Measurements from ENCODE around the gene LACTB. TPM values are rescaled to one million over a fixed set of nuclear protein-coding genes. Genes with fewer than 3 reads are reported as not detected.
A peak's percentile ranks its signal among the peaks of the same experiment; 100 is the strongest.
"Not testable (repeated sequence)": the region's sequence is repeated elsewhere in the genome, so short reads cannot be mapped to it uniquely, and the experiment has no call there.

LACTB gene
- total RNA-seq, 1 experiment from 2014 or later, result 11.2 TPM

DNA sequence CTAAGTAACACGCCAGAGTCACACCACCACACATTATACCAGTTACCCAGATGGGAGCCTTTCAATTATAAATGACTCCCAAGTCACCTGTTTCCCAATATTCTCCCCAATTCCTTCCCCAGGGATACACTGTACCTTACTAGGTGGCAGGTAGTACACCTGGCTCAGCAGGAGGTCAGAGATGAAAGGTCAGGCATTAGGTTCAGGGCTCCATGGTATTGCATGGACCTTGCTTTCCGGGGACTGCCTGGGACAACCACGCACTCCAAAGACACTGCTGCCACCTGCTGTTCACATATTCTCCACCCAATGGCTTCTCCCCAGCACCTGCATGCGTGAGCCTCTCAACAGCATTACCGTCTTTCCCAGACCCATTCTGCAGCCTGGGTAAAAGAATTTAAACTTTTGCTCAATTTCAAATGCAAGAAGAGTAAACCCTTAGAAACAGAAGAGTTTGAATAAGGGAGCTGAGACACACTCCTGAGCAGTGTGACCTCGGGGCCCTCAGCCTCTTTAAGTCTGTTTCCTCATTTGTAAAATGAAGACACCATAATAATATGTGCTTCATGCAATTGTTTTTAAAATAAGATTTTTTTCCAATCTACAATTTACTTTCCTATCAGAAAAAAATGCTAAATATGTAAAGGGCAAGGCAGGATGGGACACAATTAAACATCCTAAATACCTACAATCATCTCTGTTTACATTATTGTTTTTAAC, 28.0 kb upstream of the LACTB start:
- H3K27me3 ChIP-seq (ENCODE audit: low read length), result no peaks in the 10 kb centered on the region
- ChIA-PET CTCF (interaction anchor here (0.7 kb wide), 1 partner anchor 153 kb away, joined by 3 read pairs; no protein-coding TSS in a partner anchor), POLR2A (ENCODE audit: unreplicated experiment) (no interaction called here)
- H3K9ac ChIP-seq (ENCODE audit: low read length), result no peak overlapping the region
- ATAC-seq, result peak; percentile 89
- no peaks in the 10 kb centered on the region for H3K79me2 ChIP-seq (ENCODE audit: low read length)
- peak; percentile 74 for DNase-seq
- intact Hi-C loops (cut with micrococcal nuclease), result loop anchor here (1.0 kb wide), 2 partner anchors 45 to 311 kb away; no protein-coding TSS in a partner anchor
- H3F3A ChIP-seq (ENCODE audit: low read length, unreplicated experiment), result no peaks in the 10 kb centered on the region
- H3K4me3 ChIP-seq (ENCODE audit: low read length), result no peak overlapping the region
- H3K36me3 ChIP-seq (ENCODE audit: low read depth, low read length), result no peaks in the 10 kb centered on the region
- peaks cover 5% of the 10 kb centered on the region; the same call in 1 of the 2 replicates for H3K4me1 ChIP-seq (ENCODE audit: insufficient read depth, low read length)
- H4K20me1 ChIP-seq (ENCODE audit: low read length), result no peaks in the 10 kb centered on the region
- H3K9me3 ChIP-seq (ENCODE audit: low read length), result no peaks in the 10 kb centered on the region
- no TSS peak for BruUV-seq (replicated peaks)
- TF ChIP-seq EZH2 (IDR thresholded peaks at IDR 0.05; ENCODE audit: low read length, unreplicated experiment) (no peak), EZH2phosphoT487 (IDR thresholded peaks at IDR 0.05; ENCODE audit: borderline replicate concordance, low read length) (no peak)
- TF ChIP-seq, protein P1, sequence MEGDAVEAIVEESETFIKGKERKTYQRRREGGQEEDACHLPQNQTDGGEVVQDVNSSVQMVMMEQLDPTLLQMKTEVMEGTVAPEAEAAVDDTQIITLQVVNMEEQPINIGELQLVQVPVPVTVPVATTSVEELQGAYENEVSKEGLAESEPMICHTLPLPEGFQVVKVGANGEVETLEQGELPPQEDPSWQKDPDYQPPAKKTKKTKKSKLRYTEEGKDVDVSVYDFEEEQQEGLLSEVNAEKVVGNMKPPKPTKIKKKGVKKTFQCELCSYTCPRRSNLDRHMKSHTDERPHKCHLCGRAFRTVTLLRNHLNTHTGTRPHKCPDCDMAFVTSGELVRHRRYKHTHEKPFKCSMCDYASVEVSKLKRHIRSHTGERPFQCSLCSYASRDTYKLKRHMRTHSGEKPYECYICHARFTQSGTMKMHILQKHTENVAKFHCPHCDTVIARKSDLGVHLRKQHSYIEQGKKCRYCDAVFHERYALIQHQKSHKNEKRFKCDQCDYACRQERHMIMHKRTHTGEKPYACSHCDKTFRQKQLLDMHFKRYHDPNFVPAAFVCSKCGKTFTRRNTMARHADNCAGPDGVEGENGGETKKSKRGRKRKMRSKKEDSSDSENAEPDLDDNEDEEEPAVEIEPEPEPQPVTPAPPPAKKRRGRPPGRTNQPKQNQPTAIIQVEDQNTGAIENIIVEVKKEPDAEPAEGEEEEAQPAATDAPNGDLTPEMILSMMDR (conservative IDR thresholded peaks at IDR 0.05; ENCODE audit: low read depth, low read length), result peak; percentile 84
- peak overlapping the region; percentile 47; the same call in 1 of the 2 replicates for H2AFZ ChIP-seq (ENCODE audit: low read length)
- no peak overlapping the region for H3K4me2 ChIP-seq (ENCODE audit: low read length)
- no peak overlapping the region for H3K27ac ChIP-seq (ENCODE audit: low read length)
- H3K9me2 ChIP-seq (replicated peaks; ENCODE audit: low read length), result no peaks in the 10 kb centered on the region

DNA sequence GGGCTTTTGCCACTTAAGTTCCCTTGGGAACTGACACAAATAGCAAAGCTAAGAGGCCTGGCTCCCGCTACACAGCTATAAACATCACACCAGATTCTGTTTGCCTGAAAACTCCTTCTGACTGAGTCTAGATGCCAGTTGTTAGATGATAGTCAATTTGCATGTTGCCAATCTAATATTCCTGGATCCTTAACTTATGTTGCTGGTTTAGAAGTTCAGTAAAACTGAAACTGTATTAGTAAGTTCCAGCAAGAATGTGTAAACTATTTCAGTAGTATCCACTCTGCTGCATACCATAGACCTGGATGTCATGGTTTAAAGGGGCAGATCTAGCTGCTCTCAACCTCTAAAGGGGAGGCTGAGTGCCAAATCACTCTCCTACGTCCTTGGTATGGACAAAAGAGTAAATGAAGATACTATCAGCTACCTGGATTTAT, 27.1 kb upstream of the LACTB start:
- Histone ChIP-seq H3K4me1 (ENCODE audit: insufficient read depth, low read length) (peaks cover 2% of the 10 kb centered on the region; the same call in 1 of the 2 replicates), H3K4me3 (ENCODE audit: low read length) (no peak overlapping the region), H3K27ac (ENCODE audit: low read length) (no peak overlapping the region), H3K36me3 (ENCODE audit: low read depth, low read length) (no peaks in the 10 kb centered on the region), H3K9me3 (ENCODE audit: low read length) (no peaks in the 10 kb centered on the region), H3K9me2 (replicated peaks; ENCODE audit: low read length) (no peaks in the 10 kb centered on the region), H3K27me3 (ENCODE audit: low read length) (no peaks in the 10 kb centered on the region), H2AFZ (ENCODE audit: low read length) (no peak overlapping the region), H3K79me2 (ENCODE audit: low read length) (no peaks in the 10 kb centered on the region), H4K20me1 (ENCODE audit: low read length) (no peaks in the 10 kb centered on the region), H3K9ac (ENCODE audit: low read length) (no peak overlapping the region), H3K4me2 (ENCODE audit: low read length) (no peak overlapping the region), H3F3A (ENCODE audit: low read length, unreplicated experiment) (no peaks in the 10 kb centered on the region)
- POLR2A ChIA-PET (ENCODE audit: unreplicated experiment), result no interaction called here
- TF ChIP-seq, protein P1 (conservative IDR thresholded peaks at IDR 0.05; ENCODE audit: low read depth, low read length), result no peak
- no peak for TF ChIP-seq EZH2 (IDR thresholded peaks at IDR 0.05; ENCODE audit: low read length, unreplicated experiment)
- no peak for TF ChIP-seq EZH2phosphoT487 (IDR thresholded peaks at IDR 0.05; ENCODE audit: borderline replicate concordance, low read length)
- intact Hi-C loops (cut with micrococcal nuclease), result no loop called here
- CTCF ChIA-PET, result interaction anchor here (0.7 kb wide), 1 partner anchor 476 kb away, joined by 6 read pairs; no protein-coding TSS in a partner anchor
- ATAC-seq, result no peak
- no TSS peak for BruUV-seq (replicated peaks)
- no peak for DNase-seq

DNA sequence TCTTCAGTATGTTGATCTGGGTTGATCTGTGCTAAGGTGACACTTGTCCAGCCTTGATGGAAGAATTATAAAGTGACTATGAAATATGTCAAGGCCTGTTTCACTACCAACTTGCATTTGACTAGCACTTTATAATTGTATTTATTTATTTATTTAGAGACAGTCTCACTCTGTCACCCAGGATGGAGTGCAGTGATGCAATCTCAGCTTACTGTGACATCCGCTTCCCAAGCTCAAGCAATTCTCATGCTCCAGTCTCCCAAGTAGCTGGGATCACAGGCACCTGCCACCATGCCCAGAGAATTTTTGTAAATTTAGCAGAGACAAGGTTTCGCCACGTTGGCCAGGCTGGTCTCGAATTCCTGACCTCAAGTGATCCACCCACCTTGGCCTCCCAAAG, 25.5 kb upstream of the LACTB start:
- intact Hi-C loops (cut with micrococcal nuclease), result no loop called here
- no peak overlapping the region for H3K27ac ChIP-seq (ENCODE audit: low read length)
- H3K4me3 ChIP-seq (ENCODE audit: low read length), result no peak overlapping the region
- CTCF ChIA-PET, result no interaction called here
- no peak overlapping the region for H3K9ac ChIP-seq (ENCODE audit: low read length)
- no peaks in the 10 kb centered on the region for H3K36me3 ChIP-seq (ENCODE audit: low read depth, low read length)
- no peak for ATAC-seq
- H3K4me1 ChIP-seq (ENCODE audit: insufficient read depth, low read length), result no peaks in the 10 kb centered on the region
- H3K27me3 ChIP-seq (ENCODE audit: low read length), result no peaks in the 10 kb centered on the region
- no TSS peak for BruUV-seq (replicated peaks)
- POLR2A ChIA-PET (ENCODE audit: unreplicated experiment), result no interaction called here
- no peak overlapping the region for H3K4me2 ChIP-seq (ENCODE audit: low read length)
- H3F3A ChIP-seq (ENCODE audit: low read length, unreplicated experiment), result no peaks in the 10 kb centered on the region
- H3K9me2 ChIP-seq (replicated peaks; ENCODE audit: low read length), result no peaks in the 10 kb centered on the region
- H4K20me1 ChIP-seq (ENCODE audit: low read length), result no peaks in the 10 kb centered on the region
- no peaks in the 10 kb centered on the region for H3K79me2 ChIP-seq (ENCODE audit: low read length)
- DNase-seq, result no peak
- TF ChIP-seq EZH2 (IDR thresholded peaks at IDR 0.05; ENCODE audit: low read length, unreplicated experiment) (no peak), EZH2phosphoT487 (IDR thresholded peaks at IDR 0.05; ENCODE audit: borderline replicate concordance, low read length) (no peak)
- no peaks in the 10 kb centered on the region for H3K9me3 ChIP-seq (ENCODE audit: low read length)
- no peak overlapping the region for H2AFZ ChIP-seq (ENCODE audit: low read length)

DNA sequence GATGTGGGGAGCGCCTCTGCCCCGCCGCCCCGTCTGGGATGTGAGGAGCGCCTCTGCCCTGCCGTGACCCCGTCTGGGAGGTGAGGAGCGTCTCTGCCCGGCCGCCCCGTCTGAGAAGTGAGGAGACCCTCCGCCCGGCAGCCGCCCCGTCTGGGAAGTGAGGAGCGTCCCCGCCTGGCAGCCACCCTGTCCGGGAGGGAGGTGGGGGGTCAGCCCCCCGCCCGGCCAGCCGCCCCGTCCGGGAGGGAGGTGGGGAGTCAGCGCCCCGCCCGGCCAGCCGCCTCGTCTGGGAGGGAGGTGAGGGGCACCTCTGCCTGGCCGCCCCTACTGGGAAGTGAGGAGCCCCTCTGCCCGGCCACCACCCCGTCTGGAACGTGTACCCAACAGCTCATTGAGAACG, 22.8 kb upstream of the LACTB start:
- ATAC-seq; H3K27me3 ChIP-seq (ENCODE audit: low read length); H3F3A ChIP-seq (ENCODE audit: low read length, unreplicated experiment); CTCF ChIA-PET; H3K4me2 ChIP-seq (ENCODE audit: low read length); intact Hi-C loops (cut with micrococcal nuclease); H3K27ac ChIP-seq (ENCODE audit: low read length); H3K9me2 ChIP-seq (replicated peaks; ENCODE audit: low read length); H3K9me3 ChIP-seq (ENCODE audit: low read length); H3K4me1 ChIP-seq (ENCODE audit: insufficient read depth, low read length); H3K4me3 ChIP-seq (ENCODE audit: low read length); DNase-seq; H3K9ac ChIP-seq (ENCODE audit: low read length); POLR2A ChIA-PET (ENCODE audit: unreplicated experiment); H2AFZ ChIP-seq (ENCODE audit: low read length); BruUV-seq (replicated peaks); H3K36me3 ChIP-seq (ENCODE audit: low read depth, low read length); H3K79me2 ChIP-seq (ENCODE audit: low read length); H4K20me1 ChIP-seq (ENCODE audit: low read length): not testable (repeated sequence)

DNA sequence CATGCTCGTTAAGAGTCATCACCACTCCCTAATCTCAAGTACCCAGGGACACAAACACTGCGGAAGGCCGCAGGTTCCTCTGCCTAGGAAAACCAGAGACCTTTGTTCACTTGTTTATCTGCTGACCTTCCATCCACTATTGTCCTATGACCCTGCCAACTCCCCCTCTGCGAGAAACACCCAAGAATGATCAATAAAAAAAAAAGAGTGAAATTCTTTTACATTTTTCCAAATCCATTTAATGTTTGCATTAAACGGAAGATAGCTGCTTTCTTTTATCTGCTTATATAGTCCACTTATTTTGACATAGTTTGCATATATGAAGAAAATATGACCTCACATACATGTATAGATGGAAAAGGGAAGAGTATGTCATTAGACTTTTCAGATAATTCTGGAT, 22.1 kb upstream of the LACTB start:
- H3F3A ChIP-seq (ENCODE audit: low read length, unreplicated experiment); ATAC-seq; H3K36me3 ChIP-seq (ENCODE audit: low read depth, low read length); H3K4me1 ChIP-seq (ENCODE audit: insufficient read depth, low read length); CTCF ChIA-PET; H3K4me3 ChIP-seq (ENCODE audit: low read length); H3K9ac ChIP-seq (ENCODE audit: low read length); H4K20me1 ChIP-seq (ENCODE audit: low read length); H3K27me3 ChIP-seq (ENCODE audit: low read length); H2AFZ ChIP-seq (ENCODE audit: low read length); H3K27ac ChIP-seq (ENCODE audit: low read length); H3K9me3 ChIP-seq (ENCODE audit: low read length); H3K4me2 ChIP-seq (ENCODE audit: low read length); POLR2A ChIA-PET (ENCODE audit: unreplicated experiment); H3K79me2 ChIP-seq (ENCODE audit: low read length); DNase-seq; H3K9me2 ChIP-seq (replicated peaks; ENCODE audit: low read length); intact Hi-C loops (cut with micrococcal nuclease); BruUV-seq (replicated peaks): not testable (repeated sequence)
